ENCODE data around the gene ZSCAN10. TPM values are rescaled to one million over a fixed set of nuclear protein-coding genes. Genes with fewer than 3 reads are reported as not detected.

ZSCAN10 gene
- total and polyA plus RNA-seq, 2 of the 13 experiments (the other 11 are each of a cell fraction or from before 2014, with no cell fraction given) = not detected

DNA sequence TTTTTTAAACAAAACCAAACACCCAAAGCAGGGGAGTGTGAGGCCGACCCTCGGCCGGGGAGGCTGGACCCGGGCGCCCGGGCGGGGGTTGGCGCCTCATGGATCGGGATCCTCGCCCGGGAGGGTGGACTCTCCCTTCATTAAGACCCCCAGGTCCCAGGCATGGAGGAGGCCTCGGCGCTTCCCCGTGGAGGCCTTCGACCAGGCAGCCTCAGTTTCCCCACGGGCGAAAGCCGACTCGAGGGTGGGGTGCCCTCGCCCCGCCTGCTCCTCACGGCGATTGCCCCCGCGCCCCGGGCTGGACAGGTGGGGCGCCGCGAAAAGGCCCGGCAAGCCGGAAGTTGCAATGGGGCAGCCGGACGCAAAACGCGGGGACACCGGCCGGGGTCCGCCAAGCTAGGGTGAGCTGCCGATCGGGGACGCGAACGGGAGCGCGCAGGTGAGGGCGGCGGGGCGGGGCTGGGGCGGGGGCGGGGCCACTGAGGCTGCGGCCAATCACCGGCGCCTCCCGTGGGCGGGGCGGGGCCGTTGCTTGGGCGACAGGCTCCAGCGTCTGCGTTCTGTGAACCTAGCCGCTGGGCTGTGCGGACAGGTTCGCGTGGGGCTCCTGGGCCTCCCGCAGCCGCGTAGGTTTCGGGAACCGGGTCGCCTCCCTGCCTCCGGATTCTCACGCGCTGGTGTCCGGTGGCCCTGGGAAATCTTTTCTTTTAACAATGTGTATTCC lies 7.3 kb upstream of the ZSCAN10 start (continued):
- TF ChIP-seq PHF20 (CRISPR knock-in tag; IDR thresholded peaks at IDR 0.05) = peak; percentile 95
- TF ChIP-seq FOXM1 (CRISPR knock-in tag; IDR thresholded peaks at IDR 0.05) = no peak
- peak; percentile 57; the same call in 1 of the 2 replicates for TF ChIP-seq ZNF343 (CRISPR knock-in tag; IDR thresholded peaks at IDR 0.05)
- no peak for TF ChIP-seq EHMT2 (IDR thresholded peaks at IDR 0.05; ENCODE audit: borderline replicate concordance, low read depth, low read length)
- TF ChIP-seq CBX5 (CRISPR knock-in tag; IDR thresholded peaks at IDR 0.05; ENCODE audit: borderline replicate concordance) = peak; percentile 45; the same call in 1 of the 2 replicates
- TF ChIP-seq, protein P1, sequence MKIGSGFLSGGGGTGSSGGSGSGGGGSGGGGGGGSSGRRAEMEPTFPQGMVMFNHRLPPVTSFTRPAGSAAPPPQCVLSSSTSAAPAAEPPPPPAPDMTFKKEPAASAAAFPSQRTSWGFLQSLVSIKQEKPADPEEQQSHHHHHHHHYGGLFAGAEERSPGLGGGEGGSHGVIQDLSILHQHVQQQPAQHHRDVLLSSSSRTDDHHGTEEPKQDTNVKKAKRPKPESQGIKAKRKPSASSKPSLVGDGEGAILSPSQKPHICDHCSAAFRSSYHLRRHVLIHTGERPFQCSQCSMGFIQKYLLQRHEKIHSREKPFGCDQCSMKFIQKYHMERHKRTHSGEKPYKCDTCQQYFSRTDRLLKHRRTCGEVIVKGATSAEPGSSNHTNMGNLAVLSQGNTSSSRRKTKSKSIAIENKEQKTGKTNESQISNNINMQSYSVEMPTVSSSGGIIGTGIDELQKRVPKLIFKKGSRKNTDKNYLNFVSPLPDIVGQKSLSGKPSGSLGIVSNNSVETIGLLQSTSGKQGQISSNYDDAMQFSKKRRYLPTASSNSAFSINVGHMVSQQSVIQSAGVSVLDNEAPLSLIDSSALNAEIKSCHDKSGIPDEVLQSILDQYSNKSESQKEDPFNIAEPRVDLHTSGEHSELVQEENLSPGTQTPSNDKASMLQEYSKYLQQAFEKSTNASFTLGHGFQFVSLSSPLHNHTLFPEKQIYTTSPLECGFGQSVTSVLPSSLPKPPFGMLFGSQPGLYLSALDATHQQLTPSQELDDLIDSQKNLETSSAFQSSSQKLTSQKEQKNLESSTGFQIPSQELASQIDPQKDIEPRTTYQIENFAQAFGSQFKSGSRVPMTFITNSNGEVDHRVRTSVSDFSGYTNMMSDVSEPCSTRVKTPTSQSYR (CRISPR knock-in tag; IDR thresholded peaks at IDR 0.05; ENCODE audit: borderline replicate concordance) = peak; percentile 25; the same call in 1 of the 2 replicates
- TF ChIP-seq TAF1 (CRISPR knock-in tag; IDR thresholded peaks at IDR 0.05) = peak; percentile 84
- TF ChIP-seq, protein P2, sequence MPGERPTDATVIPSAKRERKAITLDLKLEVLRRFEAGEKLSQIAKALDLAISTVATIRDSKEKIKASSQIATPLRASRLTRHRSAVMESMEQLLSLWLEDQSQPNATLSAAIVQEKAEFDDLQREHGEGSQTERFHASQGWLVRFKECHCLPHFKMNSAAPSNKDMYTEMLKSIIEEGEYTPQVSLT (CRISPR knock-in tag; IDR thresholded peaks at IDR 0.05; ENCODE audit: borderline replicate concordance, low read depth) = no peak
- TF ChIP-seq ZNF772 (CRISPR knock-in tag; IDR thresholded peaks at IDR 0.05) = peak; percentile 71; the same call in 1 of the 2 replicates
- no peak for TF ChIP-seq ZNF354B (CRISPR knock-in tag; IDR thresholded peaks at IDR 0.05)
- TF ChIP-seq, protein P3, sequence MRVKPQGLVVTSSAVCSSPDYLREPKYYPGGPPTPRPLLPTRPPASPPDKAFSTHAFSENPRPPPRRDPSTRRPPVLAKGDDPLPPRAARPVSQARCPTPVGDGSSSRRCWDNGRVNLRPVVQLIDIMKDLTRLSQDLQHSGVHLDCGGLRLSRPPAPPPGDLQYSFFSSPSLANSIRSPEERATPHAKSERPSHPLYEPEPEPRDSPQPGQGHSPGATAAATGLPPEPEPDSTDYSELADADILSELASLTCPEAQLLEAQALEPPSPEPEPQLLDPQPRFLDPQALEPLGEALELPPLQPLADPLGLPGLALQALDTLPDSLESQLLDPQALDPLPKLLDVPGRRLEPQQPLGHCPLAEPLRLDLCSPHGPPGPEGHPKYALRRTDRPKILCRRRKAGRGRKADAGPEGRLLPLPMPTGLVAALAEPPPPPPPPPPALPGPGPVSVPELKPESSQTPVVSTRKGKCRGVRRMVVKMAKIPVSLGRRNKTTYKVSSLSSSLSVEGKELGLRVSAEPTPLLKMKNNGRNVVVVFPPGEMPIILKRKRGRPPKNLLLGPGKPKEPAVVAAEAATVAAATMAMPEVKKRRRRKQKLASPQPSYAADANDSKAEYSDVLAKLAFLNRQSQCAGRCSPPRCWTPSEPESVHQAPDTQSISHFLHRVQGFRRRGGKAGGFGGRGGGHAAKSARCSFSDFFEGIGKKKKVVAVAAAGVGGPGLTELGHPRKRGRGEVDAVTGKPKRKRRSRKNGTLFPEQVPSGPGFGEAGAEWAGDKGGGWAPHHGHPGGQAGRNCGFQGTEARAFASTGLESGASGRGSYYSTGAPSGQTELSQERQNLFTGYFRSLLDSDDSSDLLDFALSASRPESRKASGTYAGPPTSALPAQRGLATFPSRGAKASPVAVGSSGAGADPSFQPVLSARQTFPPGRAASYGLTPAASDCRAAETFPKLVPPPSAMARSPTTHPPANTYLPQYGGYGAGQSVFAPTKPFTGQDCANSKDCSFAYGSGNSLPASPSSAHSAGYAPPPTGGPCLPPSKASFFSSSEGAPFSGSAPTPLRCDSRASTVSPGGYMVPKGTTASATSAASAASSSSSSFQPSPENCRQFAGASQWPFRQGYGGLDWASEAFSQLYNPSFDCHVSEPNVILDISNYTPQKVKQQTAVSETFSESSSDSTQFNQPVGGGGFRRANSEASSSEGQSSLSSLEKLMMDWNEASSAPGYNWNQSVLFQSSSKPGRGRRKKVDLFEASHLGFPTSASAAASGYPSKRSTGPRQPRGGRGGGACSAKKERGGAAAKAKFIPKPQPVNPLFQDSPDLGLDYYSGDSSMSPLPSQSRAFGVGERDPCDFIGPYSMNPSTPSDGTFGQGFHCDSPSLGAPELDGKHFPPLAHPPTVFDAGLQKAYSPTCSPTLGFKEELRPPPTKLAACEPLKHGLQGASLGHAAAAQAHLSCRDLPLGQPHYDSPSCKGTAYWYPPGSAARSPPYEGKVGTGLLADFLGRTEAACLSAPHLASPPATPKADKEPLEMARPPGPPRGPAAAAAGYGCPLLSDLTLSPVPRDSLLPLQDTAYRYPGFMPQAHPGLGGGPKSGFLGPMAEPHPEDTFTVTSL (CRISPR knock-in tag; IDR thresholded peaks at IDR 0.05; ENCODE audit: borderline replicate concordance) = no peak
